ENCODE data around the gene SLC66A1.

SLC66A1 gene

DNA sequence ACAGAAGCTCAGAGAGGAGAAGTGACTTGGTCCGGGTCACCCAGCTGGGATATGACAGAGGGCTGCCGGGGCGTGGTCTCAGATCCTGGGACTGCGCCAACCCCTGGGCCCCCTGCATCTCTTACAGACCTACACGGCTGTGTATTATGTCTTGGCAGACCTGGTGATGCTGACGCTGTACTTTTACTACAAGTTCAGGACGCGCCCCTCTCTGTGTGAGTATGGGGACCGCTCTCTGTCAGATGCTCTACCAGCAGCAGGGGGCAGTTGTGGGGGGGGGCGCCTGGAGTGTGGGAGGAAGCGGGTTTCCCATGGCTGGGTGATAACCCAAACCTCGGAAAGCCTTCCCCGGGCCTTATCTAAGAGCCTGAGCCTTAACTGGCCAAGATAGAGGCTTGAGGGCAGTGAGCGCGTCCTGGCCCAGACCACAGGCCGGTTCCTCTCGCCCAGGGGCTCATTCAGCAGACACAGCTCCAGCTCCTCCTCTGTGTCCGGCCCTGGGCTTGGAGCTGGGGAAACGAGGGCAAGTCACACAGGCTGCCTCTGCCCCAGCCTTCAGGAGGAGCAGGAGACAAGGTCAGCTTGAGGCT, 13.3 kb downstream of the SLC66A1 start:
- DNase-seq (ENCODE audit: low read depth, low spot score) = no peak

DNA sequence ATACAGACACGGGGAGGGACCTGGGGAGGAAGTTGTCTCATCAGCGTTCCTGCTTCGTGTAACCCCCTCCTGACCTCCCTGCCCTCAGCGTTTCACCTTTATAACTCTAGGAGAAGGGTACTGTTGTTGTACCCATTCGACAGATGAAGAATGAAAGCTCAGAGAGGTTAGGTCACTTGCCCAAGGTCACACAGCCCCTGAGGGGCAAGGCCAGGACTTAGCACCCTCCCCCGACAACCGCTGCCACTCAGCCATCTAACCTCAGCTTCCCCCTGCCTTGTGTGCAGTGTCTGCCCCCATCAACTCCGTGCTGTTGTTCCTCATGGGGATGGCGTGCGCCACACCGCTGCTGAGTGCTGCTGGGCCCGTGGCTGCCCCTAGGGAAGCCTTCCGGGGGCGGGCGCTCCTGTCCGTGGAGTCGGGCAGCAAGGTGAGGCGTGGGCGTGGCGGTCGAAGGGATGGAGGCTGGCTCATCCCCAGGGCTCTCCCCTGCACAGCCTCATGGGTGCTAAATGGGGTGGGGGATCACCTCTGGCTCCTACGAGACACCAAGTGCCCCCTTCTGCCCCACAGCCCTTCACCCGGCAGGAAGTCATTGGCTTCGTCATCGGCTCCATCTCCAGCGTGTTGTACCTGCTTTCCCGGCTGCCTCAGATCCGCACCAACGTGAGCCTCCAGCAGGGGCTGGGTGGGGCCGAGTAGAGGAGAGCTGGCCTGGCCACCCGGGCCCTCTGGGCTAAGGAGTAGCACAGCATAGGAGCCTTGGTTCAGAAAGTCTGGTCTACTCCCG, 14.0 kb downstream of the SLC66A1 start:
- DNase-seq (ENCODE audit: low read depth, low spot score) = no peak

DNA sequence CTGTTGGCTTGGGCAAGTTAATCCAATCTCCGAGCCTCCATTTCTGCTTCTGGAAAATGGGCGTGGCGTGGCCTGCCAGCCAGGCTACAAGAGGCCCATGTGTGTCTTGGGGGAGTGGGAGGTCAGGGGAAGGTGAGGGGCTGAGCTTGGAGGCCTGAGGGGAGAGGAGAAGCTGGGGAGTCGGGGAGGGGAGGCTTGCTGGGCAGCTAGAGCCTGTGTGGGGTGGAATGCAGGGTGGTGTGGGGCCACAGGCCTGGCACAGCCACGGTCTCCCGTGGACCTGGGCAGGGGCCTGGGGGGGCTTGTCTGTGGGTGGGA, 14.6 kb downstream of the SLC66A1 start:
- DNase-seq (ENCODE audit: low read depth, low spot score) = no peak

DNA sequence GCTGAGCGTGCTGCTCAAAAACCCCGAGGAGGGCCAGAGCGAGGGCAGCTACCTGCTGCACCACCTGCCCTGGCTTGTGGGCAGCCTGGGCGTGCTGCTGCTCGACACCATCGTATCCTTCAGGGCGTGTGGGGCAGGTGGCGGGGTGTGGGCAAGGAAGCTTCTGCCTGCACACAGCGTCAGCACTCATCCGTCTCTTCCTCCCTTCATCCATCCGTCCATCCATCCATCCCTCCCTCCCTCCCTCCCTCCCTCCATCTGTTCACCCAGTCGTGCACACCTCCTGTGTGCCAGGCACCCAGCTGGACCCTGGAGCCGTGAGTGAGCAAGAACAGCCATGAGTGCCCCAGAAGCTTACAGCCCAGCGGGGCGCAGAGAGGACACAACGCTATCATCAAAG, 15.2 kb downstream of the SLC66A1 start:
- DNase-seq (ENCODE audit: low read depth, low spot score) = no peak

DNA sequence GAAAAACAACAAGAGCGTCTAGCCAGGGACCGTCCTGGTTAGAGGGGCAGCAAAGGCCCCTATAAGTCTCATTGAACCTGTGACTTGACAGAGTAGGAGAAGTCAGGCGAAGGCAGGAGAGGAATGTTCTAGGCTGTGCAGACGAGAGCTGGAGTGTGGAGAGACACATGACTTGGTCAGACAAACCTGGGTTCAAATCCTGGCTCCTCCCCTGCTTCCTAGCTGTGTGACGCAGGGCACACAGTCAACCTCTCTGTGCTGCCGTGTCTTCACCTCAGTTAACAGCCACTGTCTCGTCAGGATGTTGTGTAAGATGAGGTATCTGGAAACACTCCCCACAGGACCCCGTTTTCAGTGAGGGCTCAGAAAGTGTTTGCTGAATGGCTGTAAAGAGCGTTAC, 15.6 kb downstream of the SLC66A1 start:
- DNase-seq (ENCODE audit: low read depth, low spot score) = no peak

DNA sequence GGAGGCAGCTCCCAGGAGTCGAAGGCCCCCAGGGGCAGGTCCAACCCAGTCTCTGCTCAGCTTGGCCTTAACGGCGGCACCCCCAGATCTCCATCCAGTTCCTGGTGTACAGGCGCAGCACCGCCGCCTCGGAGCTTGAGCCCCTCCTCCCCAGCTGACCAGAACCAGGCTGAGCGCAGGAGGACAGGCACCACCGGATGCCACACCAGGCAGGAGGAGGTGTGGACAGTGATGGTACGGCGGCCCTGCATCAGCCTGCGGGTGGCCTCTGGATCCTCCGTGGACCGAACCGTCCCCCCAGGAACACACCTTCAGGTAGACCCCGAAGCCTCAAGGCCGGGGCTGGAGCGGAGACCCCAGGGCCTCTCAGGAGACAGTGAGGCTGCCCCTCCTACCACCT, 16.4 kb downstream of the SLC66A1 start:
- DNase-seq (ENCODE audit: low read depth, low spot score) = no peak

DNA sequence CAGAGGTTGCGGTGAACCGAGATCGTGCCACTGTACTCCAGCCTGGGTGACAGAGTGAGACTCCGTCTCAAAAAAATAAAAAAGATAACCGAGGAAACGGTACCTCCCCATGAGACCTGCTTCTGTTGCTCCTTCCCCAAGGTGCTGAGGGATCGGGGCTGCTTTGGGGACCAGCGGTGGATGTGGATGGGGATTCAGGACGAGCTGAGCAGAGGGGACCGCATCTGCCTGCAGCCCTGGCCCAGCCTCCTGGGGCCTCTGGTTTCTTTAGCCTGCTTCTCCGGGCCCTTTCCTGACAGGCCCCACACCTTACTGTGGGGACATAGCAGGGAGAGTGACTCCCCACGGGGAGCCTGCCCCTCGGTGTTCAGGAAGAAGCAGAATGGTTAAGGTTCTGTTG, 17.1 kb downstream of the SLC66A1 start:
- DNase-seq (ENCODE audit: low read depth, low spot score) = no peak

DNA sequence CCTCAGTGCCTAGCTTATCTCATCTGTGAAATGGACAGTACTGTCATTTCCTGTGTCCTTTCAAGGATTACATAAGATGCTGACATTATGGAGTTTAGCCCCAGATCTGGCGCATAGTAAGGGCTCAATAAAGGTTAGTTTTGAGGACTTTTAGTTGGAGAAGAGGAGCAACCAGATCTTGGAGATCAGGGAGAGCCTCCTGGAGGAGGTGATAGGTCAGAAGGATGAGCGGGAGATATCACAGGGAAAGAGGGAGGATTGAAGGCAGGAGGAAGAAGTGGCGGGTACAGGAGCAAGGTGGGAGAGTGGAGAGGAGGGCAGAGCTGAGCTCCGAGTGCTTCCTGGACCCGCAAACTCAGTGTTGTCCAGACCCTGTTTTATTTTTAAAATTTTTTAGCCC, 17.5 kb downstream of the SLC66A1 start:
- no peak for DNase-seq (ENCODE audit: low read depth, low spot score)

DNA sequence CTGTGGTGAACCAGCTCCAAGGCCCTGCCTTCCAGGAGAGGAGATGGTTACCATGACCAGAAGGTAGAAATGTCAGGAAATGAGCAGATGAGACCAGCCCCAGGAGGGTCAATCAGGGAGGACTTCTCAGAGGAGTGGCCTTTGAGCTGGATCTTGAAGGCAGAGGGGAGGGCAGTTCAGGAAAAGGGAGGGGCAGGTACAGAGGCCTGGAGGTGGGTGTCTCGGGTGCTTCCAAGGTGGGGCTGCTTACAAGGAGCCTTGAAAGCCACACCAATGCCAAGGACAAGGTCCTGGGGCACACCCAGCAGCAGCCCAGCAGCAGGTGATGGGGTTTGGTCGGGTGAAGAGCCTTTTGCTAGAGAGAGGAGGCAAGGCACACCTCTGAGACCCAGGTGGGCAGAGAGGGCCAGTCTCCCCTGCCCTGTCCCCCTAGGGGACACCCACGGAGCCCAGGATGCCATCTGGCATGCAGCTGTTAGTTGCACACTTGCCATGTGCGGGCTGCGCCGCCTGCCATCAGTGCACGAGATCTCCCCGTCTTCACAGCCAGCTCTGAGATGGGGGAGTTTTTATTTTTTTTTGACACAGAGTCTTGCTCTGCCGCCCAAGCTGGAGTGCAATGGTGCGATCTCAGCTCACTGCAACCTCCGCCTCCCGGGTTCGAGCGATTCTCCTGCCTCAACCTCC, 18.5 kb downstream of the SLC66A1 start:
- DNase-seq (ENCODE audit: low read depth, low spot score) = no peak

DNA sequence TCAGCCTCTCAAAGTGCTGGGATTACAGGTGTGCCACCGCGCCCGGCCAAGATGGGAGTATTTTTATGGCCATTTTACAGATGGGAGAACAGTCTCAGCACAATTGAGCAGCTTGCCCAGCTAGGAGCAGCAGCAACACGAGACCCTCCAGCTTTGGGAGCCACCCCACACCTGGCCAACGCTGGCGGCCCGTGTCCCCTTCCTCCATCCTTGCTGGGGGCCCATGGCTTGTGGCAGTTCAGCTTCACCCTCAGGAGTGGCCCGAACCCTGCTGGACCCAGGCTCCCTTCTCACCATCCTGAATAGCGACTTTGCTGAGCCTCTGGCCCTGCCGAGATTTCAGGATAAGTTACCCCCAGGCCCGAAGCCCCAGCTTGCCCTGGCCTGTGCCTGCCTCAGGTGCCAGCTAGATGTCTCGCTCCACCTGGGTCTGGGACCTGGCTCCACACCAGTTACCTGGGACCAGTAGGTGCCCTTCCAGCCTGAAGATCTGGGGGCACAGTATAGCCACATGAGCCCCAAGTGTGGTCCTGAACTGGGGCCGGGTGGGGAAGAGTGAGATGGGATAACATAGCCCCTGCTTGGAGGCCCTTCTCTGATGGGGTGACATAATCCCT, 19.2 kb downstream of the SLC66A1 start:
- DNase-seq (ENCODE audit: low read depth, low spot score) = no peak

DNA sequence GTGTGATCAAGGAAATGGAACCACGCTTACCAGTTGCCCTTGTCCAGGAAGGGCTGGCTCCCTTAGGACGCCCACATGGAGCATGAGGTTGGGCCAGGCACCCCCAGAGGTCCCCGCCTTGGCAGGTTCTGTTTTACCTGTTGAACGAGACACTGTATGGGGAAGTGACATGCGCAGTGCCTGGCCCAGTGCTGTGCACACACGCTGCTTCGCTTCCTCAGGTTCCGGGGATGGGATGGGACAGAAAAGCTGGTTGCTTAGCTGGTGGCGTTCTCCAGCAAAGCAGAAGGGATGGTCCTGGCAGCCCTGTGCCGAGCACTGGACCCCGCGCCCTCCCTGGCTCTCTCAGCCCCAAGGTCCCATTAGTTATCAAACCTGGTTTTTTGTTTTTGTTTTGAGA, 20.7 kb downstream of the SLC66A1 start:
- DNase-seq (ENCODE audit: low read depth, low spot score) = no peak

DNA sequence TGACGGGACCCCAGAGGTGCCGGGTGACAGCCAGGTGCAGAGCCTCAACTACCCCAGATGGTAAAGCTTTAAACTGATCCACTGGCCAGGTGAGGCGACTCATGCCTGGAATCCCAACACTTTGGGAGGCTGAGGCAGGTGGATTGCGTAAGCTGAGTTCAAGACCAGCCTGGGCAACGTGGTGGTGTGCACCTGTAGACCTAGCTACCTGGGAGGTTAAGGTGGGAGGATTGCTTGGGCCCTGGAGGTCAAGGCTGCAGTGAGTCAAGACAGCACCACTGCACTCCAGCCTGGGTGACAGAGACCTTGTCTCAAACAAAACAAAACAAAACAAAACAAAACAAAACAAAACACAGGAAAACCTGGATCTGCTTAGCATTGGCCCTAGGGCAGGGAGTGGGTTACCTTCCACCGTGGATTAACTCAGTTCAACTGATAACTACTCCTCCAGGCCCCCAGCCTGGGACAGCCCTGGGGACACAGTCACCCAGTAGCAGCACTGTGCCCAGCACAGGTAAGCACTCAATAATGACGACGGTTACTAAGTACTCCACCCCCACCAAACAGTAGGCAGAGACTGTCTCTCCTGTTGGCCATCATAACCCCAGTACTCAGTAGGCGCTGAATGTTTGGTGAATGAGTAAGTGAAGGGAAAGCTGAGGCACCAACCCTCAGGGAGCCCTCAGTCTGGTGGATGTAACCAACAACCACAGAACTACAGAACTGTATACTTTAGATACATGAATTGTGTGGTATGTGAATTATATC, 21.6 kb downstream of the SLC66A1 start:
- no peak for DNase-seq (ENCODE audit: low read depth, low spot score)

DNA sequence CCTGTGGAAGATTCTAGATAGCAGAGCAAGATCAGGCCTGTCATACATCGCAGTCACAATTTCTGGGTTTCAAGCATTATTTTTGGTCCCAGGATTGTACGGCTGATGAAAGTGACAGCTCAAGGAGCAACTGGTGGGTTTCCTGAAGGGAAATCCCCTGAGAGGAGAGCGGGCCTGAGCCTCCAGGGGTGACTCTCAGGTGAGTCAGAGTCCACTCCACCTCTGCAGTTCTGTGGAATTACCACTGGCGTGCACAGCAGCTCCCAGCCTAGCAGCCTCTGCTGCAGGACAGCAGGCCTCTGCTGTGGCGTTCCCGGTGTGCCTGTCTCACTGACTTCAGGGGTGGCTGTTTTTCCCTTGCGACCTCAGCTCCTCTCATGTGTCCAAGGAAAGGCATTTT, 24.4 kb downstream of the SLC66A1 start:
- DNase-seq (ENCODE audit: low read depth, low spot score) = peak; percentile 49

DNA sequence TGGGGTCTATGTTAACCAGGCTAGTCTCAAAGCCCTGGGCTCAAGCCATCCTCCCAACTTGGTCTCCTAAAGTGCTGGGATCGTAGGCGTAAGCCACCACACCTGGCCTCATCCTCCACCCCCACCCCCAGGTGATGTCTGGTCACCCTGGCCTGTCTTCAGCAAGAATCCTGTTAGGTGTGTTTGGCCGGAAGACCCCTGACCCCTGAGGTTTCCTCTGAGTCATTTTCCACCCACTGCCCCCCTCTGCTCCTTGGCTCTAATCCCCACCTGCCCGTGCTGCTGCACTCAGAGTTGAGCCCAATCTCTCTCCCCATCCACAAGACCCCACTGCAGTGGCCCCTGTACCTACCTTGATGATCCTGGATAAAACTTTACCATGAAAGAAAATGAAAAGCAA, 25.2 kb downstream of the SLC66A1 start:
- no peak for DNase-seq (ENCODE audit: low read depth, low spot score)

DNA sequence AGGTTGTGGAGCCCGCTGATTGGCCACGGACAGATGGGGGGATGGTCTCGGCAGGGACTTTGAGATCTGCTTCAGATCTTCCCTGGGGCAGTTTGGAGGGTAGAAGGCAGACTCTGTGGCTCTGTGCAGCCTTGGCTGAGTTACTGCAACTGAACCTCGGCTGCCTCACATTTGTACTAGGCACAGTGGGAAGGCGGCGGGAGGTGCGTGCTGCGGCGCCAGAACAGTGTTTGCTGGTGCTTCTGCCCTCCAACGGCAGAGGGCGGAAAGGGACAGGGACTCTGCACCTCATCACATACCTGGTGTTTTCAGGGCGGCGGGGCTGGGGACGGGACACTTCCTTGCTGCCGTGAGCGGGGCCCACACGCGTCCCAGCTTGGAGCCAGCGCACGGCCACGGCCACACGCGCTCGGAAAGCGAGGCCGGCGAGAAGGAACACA, 26.2 kb downstream of the SLC66A1 start:
- DNase-seq (ENCODE audit: low read depth, low spot score) = peak; percentile 39

DNA sequence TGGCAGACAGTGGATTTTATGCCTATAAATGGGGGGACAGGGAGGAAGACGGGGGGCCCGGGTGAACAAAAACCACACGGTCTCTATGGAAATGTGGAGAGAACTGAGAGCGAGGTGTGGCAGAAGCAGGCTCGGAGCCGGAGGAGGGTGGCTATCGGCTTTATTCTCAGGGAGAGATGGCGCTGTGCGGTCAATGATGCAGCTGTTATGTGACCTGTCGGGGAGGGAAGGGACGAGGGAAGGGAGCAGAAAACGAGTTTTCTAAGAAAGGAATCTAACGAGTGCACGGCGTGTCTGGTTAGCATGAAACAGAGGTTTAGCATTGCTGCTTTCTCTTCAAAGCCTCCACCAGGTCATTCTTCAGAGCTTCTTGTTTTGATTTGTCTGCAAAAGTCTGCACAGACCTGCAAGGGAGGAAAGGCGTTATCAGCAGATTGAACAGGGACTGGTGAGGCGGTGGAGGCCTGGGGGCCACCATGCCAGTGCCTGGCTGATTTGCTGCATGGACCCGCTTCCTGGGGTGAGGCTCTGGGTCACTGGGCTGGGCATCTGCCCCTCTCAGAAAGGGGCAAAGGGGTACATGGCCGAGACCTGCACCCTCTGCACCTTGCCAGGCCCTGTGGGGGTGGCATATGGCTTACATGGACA, 27.2 kb downstream of the SLC66A1 start:
- no peak for DNase-seq (ENCODE audit: low read depth, low spot score)

DNA sequence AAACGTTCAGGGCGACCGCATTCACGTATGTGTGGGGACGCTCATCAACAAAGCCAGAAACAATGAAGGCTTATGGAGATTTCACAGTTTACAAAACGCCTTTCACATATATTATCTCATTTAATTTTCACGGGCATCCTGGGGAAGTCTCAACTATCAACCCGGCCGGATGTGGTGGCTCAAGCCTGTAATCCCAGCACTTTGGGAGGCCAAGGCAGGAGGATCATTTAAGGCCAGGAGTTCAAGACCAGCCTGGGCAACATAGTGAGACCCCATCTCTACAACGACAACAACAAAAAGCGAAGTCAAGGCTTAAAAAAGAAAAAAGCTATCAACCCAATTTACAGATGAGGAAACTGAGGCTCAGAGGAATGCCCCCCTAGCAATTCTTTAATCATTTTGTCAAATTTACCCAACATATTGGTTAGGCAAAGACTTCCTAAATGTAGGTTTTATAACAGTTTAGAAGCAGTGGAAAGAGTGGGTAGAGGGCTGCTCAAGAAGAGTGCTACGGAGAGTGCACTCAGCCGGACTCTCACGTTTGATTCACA, 28.3 kb downstream of the SLC66A1 start:
- no peak for DNase-seq (ENCODE audit: low read depth, low spot score)

DNA sequence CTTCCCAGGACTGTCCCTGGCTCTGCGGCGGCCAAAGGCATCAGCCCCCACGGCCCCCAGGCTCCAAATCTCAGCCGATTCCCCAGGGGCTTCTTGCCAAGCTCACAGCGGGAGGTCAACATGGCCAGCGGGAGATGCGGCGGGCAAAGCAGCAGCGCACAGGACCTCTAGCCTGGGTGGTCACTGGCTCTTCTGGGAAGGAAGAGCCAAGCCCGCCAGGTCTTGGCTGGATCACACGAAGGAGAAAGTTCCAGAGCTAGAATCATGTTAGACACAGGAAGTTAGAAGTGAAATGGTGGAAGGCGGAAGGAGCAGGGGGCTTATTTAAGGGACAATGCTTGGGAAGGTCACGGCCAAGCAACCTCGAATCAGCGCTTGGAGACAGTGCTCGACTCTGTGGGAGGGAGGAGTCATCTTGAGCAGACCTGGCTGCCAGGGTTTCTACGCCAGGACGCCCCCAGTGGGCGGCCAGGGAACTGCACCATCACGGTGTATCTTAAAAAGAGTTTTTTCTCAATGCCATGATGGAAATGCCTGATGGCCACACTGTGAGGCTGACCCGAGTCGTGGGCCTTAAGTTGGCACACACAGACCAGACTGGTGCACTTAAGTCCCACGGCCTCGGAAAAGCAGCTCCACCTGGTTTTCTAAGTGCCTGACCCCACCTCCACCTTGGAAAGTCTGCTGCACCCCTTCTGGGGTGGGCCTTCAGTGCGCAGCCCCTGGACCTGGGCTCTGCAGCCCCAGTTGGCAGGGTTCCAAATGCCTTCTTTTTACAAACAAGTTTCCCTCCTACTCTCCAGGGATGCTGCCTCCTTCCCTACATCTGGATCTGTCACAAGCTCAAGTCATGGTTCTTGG, 29.3 kb downstream of the SLC66A1 start:
- DNase-seq (ENCODE audit: low read depth, low spot score) = peak; percentile 83

DNA sequence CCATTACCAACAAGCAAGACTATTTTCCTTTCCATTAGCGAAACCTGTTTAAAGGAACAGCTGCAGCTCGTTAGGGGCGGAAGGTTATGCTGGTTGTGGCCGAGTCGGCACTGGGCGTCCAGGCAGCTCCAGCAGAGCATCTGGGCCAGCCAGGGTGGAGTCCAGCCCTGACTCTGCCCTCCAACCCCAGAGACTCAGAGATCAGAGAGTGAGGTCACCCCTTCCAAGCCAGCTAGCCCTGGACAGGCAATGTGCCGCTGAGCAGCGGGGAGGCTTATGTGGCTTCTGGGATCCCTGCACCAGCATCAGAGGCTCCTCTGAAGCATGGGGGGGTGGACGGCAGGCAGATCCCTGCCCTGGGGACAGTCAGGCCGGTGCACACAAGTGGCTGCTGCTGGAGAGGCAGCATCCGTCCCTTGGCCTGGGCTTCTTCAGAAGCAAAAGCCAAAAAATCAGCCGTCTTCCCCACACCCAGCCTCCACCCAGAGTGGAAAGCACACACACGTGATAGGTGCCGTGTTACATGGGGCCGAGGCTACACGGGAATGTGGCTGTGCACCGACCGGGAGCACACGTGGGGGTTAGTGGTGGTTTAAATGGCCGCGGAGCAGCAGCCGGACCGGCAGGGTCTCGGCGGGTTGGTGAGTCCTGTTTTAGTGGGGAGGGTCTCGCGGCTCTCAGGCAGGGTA, 30.1 kb downstream of the SLC66A1 start:
- DNase-seq (ENCODE audit: low read depth, low spot score) = no peak

Measured in astrocyte of the hippocampus (primary cell).